ENCODE data around the gene TRIM29. TPM values are rescaled to one million over a fixed set of nuclear protein-coding genes. Genes with fewer than 3 reads are reported as not detected.

The TRIM29 gene
- total and polyA plus RNA-seq, 7 experiments from 2014 or later: not detected

- peaks cover 0 to 2% (median 0%) of the 10 kb centered on the region in 11 donors for H3K9me3 Mint-ChIP-seq
- H3K4me1 Mint-ChIP-seq: peaks cover 0 to 2% (median 0%) of the 10 kb centered on the region in 7 donors
These were observed 46.5 kb upstream of the TRIM29 start for GRCh38 chr11:120184371-120184945.

GRCh38 chr11:120183701-120184141, 45.8 kb upstream of the TRIM29 start:
- H3K4me1 Mint-ChIP-seq: peaks cover 0 to 2% (median 0%) of the 10 kb centered on the region in 7 donors
- peaks cover 0 to 16% (median 0%) of the 10 kb centered on the region in 5 donors for H3K27me3 Mint-ChIP-seq
- H3K4me3 ChIP-seq (ENCODE audit: low read length): no peak overlapping the region
- POLR2A ChIA-PET: no interaction called here
- H3K27ac ChIP-seq (ENCODE audit: low read depth, low read length): no peak overlapping the region
- no peak overlapping the region for H3K4me3 Mint-ChIP-seq
- intact Hi-C loops (cut with micrococcal nuclease): no loop called here
- no peaks in the 10 kb centered on the region for H3K36me3 ChIP-seq (ENCODE audit: control insufficient read depth in 2 of 3, insufficient read depth in 3 of 3, low read length in 3 of 3)
- CTCF ChIA-PET: no interaction called here
- H3K36me3 Mint-ChIP-seq: no peaks in the 10 kb centered on the region
- H3K27me3 ChIP-seq (ENCODE audit: control insufficient read depth in 2 of 2, insufficient read depth in 2 of 2, low read length in 2 of 2): no peaks in the 10 kb centered on the region
- H3K27ac Mint-ChIP-seq: no peak overlapping the region
- H3K9me3 Mint-ChIP-seq: peaks cover 0 to 2% (median 0%) of the 10 kb centered on the region in 11 donors
- no peaks in the 10 kb centered on the region for H3K9me3 ChIP-seq (ENCODE audit: control insufficient read depth in 2 of 3, low read length in 3 of 3)
- DNase-seq (no peak), ATAC-seq (no peak)
- H3K4me1 ChIP-seq (ENCODE audit: control insufficient read depth in 2 of 2, insufficient read depth in 2 of 2, low read length in 2 of 2): no peaks in the 10 kb centered on the region

More at GRCh38 chr11:120184371-120184945, 46.5 kb upstream of the TRIM29 start:
- Histone ChIP-seq H3K36me3 (ENCODE audit: control insufficient read depth in 2 of 3, insufficient read depth in 3 of 3, low read length in 3 of 3) (no peaks in the 10 kb centered on the region), H3K27me3 (ENCODE audit: control insufficient read depth in 2 of 2, insufficient read depth in 2 of 2, low read length in 2 of 2) (no peaks in the 10 kb centered on the region), H3K9me3 (ENCODE audit: control insufficient read depth in 2 of 3, low read length in 3 of 3) (no peaks in the 10 kb centered on the region), H3K4me3 (ENCODE audit: low read length) (no peak overlapping the region), H3K27ac (ENCODE audit: low read depth, low read length) (no peak overlapping the region), H3K4me1 (ENCODE audit: control insufficient read depth in 2 of 2, insufficient read depth in 2 of 2, low read length in 2 of 2) (no peaks in the 10 kb centered on the region)
- Mint-ChIP-seq H3K4me3 (no peak overlapping the region), H3K27me3 (peaks cover 0 to 16% (median 0%) of the 10 kb centered on the region in 5 donors), H3K36me3 (no peaks in the 10 kb centered on the region), H3K27ac (no peak overlapping the region)
- ChIA-PET POLR2A (no interaction called here), CTCF (no interaction called here)
- no peak for DNase-seq
- ATAC-seq: no peak
- intact Hi-C loops (cut with micrococcal nuclease): no loop called here

- H3K9me3 Mint-ChIP-seq: peaks cover 0 to 2% (median 0%) of the 10 kb centered on the region in 11 donors
- H3K9me3 ChIP-seq (ENCODE audit: control insufficient read depth in 2 of 3, low read length in 3 of 3): no peaks in the 10 kb centered on the region
- no peaks in the 10 kb centered on the region for H3K36me3 Mint-ChIP-seq
- POLR2A ChIA-PET: no interaction called here
- H3K36me3 ChIP-seq (ENCODE audit: control insufficient read depth in 2 of 3, insufficient read depth in 3 of 3, low read length in 3 of 3): no peaks in the 10 kb centered on the region
- CTCF ChIA-PET: no interaction called here
- DNase-seq (no peak), ATAC-seq (no peak)
- no peak overlapping the region for H3K4me3 ChIP-seq (ENCODE audit: low read length)
- H3K27me3 ChIP-seq (ENCODE audit: control insufficient read depth in 2 of 2, insufficient read depth in 2 of 2, low read length in 2 of 2): no peaks in the 10 kb centered on the region
- H3K4me1 Mint-ChIP-seq: peaks cover 0 to 2% (median 0%) of the 10 kb centered on the region in 7 donors
- H3K27me3 Mint-ChIP-seq: peaks cover 0 to 13% (median 0%) of the 10 kb centered on the region in 5 donors
- no peaks in the 10 kb centered on the region for H3K4me1 ChIP-seq (ENCODE audit: control insufficient read depth in 2 of 2, insufficient read depth in 2 of 2, low read length in 2 of 2)
- H3K4me3 Mint-ChIP-seq: no peak overlapping the region
- intact Hi-C loops (cut with micrococcal nuclease): no loop called here
- H3K27ac ChIP-seq (ENCODE audit: low read depth, low read length): no peak overlapping the region
- peak overlapping the region in 1 of 9 donors; percentile 63 for H3K27ac Mint-ChIP-seq
These were observed 45.0 kb upstream of the TRIM29 start for GRCh38 chr11:120182790-120183491.

GRCh38 chr11:120182372-120182771, 44.5 kb upstream of the TRIM29 start:
- POLR2A ChIA-PET: no interaction called here
- no peak overlapping the region for H3K4me3 Mint-ChIP-seq
- peaks cover 0 to 2% (median 0%) of the 10 kb centered on the region in 7 donors for H3K4me1 Mint-ChIP-seq
- Histone ChIP-seq H3K36me3 (ENCODE audit: control insufficient read depth in 2 of 3, insufficient read depth in 3 of 3, low read length in 3 of 3) (no peaks in the 10 kb centered on the region), H3K27me3 (ENCODE audit: control insufficient read depth in 2 of 2, insufficient read depth in 2 of 2, low read length in 2 of 2) (no peaks in the 10 kb centered on the region), H3K9me3 (ENCODE audit: control insufficient read depth in 2 of 3, low read length in 3 of 3) (no peaks in the 10 kb centered on the region), H3K4me3 (ENCODE audit: low read length) (no peak overlapping the region), H3K27ac (ENCODE audit: low read depth, low read length) (no peak overlapping the region), H3K4me1 (ENCODE audit: control insufficient read depth in 2 of 2, insufficient read depth in 2 of 2, low read length in 2 of 2) (no peaks in the 10 kb centered on the region)
- peak overlapping the region in 1 of 9 donors; percentile 20 for H3K27ac Mint-ChIP-seq
- intact Hi-C loops (cut with micrococcal nuclease): no loop called here
- no peaks in the 10 kb centered on the region for H3K9me3 Mint-ChIP-seq
- CTCF ChIA-PET: no interaction called here
- peaks cover 0 to 13% (median 0%) of the 10 kb centered on the region in 5 donors for H3K27me3 Mint-ChIP-seq
- ATAC-seq (no peak), DNase-seq (no peak)
- H3K36me3 Mint-ChIP-seq: no peaks in the 10 kb centered on the region

GRCh38 chr11:120181376-120181975, 43.6 kb upstream of the TRIM29 start:
- ATAC-seq (no peak), DNase-seq (no peak)
- Histone ChIP-seq H3K27me3 (ENCODE audit: control insufficient read depth in 2 of 2, insufficient read depth in 2 of 2, low read length in 2 of 2) (no peaks in the 10 kb centered on the region), H3K36me3 (ENCODE audit: control insufficient read depth in 2 of 3, insufficient read depth in 3 of 3, low read length in 3 of 3) (no peaks in the 10 kb centered on the region), H3K4me3 (ENCODE audit: low read length) (no peak overlapping the region), H3K4me1 (ENCODE audit: control insufficient read depth in 2 of 2, insufficient read depth in 2 of 2, low read length in 2 of 2) (no peaks in the 10 kb centered on the region), H3K27ac (ENCODE audit: low read depth, low read length) (no peak overlapping the region), H3K9me3 (ENCODE audit: control insufficient read depth in 2 of 3, low read length in 3 of 3) (no peaks in the 10 kb centered on the region)
- intact Hi-C loops (cut with micrococcal nuclease): no loop called here
- Mint-ChIP-seq H3K9me3 (no peaks in the 10 kb centered on the region), H3K4me1 (peaks cover 0 to 2% (median 0%) of the 10 kb centered on the region in 7 donors), H3K4me3 (no peak overlapping the region), H3K27ac (no peak overlapping the region), H3K36me3 (no peaks in the 10 kb centered on the region), H3K27me3 (peaks cover 0 to 8% (median 0%) of the 10 kb centered on the region in 5 donors)
- CTCF ChIA-PET: no interaction called here
- POLR2A ChIA-PET: no interaction called here

- Mint-ChIP-seq H3K4me3 (no peak overlapping the region), H3K27me3 (peaks cover 0 to 11% (median 5%) of the 10 kb centered on the region in 5 donors), H3K27ac (no peak overlapping the region), H3K4me1 (peaks cover 0 to 2% (median 0%) of the 10 kb centered on the region in 7 donors), H3K9me3 (no peaks in the 10 kb centered on the region), H3K36me3 (no peaks in the 10 kb centered on the region)
- Histone ChIP-seq H3K9me3 (ENCODE audit: control insufficient read depth in 2 of 3, low read length in 3 of 3) (no peaks in the 10 kb centered on the region), H3K36me3 (ENCODE audit: control insufficient read depth in 2 of 3, insufficient read depth in 3 of 3, low read length in 3 of 3) (no peaks in the 10 kb centered on the region), H3K27ac (ENCODE audit: low read depth, low read length) (no peak overlapping the region), H3K27me3 (ENCODE audit: control insufficient read depth in 2 of 2, insufficient read depth in 2 of 2, low read length in 2 of 2) (no peaks in the 10 kb centered on the region), H3K4me1 (ENCODE audit: control insufficient read depth in 2 of 2, insufficient read depth in 2 of 2, low read length in 2 of 2) (no peaks in the 10 kb centered on the region), H3K4me3 (ENCODE audit: low read length) (no peak overlapping the region)
- CTCF ChIA-PET: interaction anchor here (0.7 kb wide), 1 partner anchor 609 kb away, joined by 4 read pairs; no protein-coding TSS in a partner anchor
- peak; percentile 65 for ATAC-seq
- DNase-seq: no peak
- intact Hi-C loops (cut with micrococcal nuclease): no loop called here
- POLR2A ChIA-PET: no interaction called here
These were observed 42.8 kb upstream of the TRIM29 start for GRCh38 chr11:120180551-120181232.

Data from naive thymus-derived CD4-positive, alpha-beta T cell (primary cell).